Umbilical cord (tissue), 2 donors: ENCODE data around the gene WDR90. TPM values are rescaled to one million over a fixed set of nuclear protein-coding genes. Genes with fewer than 3 reads are reported as not detected.
"Not testable (repeated sequence)": the region's sequence is repeated elsewhere in the genome, so short reads cannot be mapped to it uniquely, and the experiment has no call there.

Source experiments
- DNase-seq: peaks from one replicate; pipeline ENCODE4 v3.0.0-alpha.2; 2015; ENCODE audit warnings: low spot score
- total RNA-seq: library from RNA; depleted of rRNA; stranded (reverse); fragments of >200 nt; gene quantifications from one replicate; pipeline ENCODE4 v1.2.3, GENCODE V29; 2014; ENCODE audit warnings: low replicate concordance; ENCODE audit not compliant: insufficient read depth

WDR90 gene
- total RNA-seq, 1 donor from 2014 or later: 30.8 TPM

DNA sequence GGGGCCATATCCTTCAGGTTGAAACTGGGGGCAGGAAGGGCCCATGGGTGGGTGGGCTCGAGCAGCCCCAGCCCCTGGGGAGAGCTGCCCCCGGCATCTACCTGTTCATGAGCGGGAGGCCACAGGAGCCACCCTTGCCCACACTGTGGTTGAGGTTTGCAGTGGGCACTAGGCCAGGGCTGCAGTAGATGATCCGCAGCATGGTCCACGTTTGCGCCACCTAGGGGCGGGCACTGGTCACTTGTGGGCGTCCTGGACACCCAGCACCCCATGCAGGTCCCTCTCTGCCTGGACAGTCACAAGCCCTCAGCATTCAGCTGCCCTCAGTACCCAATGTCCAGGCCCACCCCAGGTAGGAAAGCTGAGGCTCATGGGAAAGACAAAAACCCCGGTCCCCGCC is 36.8 kb downstream of the WDR90 start:
- no peak for DNase-seq

DNA sequence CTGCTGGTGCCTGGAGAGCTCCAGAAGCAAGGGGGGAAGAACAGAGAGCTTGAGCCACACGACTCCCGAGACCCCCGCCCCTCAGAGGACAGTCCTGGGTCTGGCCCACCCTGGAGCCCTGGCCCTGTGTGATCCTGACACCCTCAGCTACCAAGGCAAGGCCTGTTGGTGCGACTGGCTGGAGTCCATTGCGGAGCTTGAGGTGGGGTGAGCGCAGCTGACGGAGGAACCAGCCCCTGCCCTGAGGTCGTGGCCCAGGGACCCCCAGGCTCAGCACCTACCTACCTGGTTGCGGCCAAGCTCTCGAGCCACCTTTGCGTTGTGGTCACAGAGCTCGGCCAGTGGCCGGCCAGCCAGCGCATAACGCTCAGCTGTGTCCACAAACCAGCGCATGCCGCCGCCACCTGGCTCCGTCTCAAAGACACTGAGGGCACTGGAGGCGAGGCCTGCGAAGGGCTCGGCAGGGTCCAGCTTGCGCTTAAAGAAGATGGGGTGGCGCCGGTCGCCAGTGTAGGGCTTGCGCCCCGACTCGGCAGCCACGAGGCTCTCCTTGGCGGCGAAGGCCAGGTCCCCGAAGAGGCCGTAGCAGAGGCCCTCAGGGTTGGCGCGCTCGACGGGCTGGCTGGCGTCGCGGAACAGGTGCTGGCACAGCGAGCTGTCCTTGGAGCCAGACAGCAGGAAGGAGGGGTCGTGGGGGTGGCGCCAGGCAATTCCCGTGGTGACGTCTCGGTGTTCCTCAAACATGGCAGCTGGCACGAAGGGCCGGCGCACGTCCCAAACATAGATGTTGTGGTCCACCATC is 37.5 kb downstream of the WDR90 start:
- no peak for DNase-seq

DNA sequence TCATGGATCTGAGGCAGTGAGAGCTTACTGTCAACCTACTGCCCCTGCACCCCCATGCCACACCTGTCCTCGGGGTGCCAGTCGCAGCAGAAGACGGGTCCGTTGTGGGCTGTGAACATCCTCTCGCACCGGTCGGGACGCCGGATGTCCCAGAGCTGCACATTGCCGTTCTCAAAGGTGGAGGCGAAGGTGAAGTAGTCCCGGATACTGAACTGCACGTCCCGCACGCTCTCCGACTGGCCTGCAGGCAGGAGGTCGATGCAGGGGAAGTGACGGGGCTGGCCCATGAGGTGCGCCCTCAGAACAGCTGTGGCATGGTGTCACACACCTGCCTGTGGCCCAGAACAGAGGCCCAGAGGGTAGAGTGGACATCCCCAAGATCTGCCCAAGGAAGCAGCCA is 38.3 kb downstream of the WDR90 start:
- DNase-seq: no peak

DNA sequence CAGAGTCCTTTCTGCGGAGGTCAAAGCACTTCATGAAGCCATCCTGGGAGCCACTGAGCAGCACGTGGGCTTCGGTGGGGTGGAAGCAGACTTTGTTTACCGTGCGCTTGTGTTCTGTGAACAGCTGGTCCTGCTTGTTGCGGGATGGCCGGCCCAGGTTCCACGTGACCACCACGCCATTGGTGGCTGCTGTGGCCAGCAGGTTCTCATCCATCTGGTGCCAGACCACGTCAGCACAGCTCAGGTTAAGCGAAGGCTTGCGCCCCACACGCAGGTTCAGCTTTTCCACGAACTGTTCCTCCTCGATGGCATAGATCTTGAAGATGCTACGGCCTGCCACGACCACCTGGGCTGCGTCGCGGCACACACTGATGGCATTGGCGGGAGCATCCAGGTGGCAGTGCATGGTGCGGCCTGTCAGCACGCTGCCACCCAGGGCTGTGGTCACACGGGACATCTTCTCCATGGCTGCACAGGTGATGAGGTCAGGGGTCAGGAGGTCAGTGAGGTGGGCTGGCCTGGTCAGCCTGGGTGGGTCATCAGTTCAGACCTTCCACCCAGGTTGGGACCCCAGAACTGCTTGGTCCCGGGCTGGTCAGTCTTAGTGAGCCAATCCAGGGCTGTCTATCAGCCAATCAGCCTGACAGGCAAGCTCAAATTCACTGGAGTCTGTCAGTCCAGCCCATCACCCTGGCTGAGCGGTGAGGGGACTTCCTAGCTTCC is 40.2 kb downstream of the WDR90 start:
- DNase-seq: no peak

DNA sequence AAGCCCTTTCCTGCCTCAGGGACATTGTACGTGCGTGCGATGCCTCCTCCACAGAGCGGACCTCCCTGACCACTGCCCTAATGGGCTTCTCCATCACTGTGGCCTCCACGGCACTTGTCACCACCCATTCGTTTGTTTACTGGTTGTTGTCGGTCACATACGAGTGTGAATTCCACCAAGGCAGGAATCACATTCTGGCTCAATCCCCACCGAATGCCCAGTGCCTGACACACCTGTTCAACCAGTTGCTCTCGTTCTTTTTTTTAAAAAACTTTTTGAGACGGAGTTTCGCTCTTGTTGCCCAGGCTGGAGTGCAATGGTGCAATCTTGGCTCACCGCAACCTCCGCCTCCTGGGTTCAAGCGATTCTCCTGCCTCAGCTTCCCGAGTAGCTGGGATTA is 42.1 kb downstream of the WDR90 start:
- not testable (repeated sequence) for DNase-seq

DNA sequence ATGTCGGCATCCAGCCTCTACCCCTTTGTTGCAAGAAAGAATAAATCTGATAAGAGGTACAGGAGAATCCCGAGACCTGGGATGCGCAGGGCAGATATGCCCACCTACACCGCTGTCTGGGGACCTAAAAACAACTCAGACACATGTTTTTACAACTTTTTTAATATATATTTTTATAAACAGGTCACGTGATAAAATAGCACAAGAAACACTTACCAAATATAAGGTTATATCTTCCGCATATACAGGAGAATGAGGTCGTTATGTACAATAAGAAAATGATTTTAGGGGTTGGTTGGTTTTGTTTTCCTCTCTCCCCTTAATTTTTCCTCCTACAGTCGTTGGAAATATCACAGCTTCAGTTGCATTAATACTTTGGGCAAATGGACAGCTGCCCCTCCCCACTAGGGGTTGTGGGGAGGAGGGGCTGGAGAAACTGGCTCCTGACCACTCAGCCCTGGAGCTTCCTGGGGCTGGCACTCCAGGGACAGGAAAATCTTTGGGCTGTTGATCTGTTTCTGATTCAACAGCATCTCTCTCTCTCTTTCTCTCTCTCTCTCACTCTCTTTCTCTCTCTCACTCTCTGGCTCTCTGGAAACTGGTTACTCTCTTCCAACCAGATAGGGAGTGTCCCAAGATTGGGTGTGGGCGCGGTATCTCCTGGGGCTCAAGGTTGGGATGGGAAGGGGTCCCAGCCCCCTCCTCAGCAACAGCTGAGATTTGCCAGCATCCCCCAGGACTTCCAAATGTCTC is 43.4 kb downstream of the WDR90 start:
- DNase-seq: no peak

DNA sequence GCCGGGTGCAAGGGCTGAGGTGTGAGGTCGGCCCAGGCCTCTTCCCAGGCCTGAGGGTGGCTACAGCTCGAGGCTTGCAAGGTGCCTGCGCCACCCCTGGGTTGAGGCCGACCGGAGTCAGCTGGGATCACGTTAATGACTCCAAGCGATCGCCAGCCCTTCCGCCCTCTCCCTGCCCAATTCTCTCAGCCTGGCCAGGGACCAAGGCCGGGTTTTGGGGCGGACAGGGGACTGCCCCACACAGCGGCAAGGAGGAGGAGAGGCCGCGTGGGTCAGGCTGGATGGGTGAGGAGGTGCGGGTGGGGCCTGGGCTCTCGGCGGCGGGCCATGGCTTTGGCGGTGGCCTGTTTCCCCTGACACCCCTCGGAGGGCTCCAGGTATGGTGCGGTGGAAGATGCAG is 44.2 kb downstream of the WDR90 start:
- DNase-seq: no peak

DNA sequence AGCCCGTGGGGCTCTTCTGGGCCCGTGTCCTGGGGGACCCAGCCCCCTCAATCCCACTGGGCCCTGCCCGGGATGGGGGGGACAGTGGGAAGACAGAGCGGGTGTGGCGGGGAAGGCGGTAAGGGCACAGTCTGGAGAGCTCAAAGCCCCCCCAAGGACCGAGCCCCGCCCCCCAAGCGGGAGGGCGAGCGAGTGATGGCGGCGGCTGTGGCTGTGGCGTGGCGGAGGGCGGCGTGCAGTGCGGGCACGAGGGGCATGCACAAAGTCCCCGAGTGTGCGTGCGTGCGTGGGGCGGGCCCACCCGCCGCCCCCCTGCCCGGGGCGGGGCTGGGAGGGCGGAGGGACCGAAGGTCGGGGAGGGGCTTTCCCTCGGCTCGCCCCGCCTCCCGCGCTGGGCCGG is 44.6 kb downstream of the WDR90 start:
- DNase-seq: no peak

DNA sequence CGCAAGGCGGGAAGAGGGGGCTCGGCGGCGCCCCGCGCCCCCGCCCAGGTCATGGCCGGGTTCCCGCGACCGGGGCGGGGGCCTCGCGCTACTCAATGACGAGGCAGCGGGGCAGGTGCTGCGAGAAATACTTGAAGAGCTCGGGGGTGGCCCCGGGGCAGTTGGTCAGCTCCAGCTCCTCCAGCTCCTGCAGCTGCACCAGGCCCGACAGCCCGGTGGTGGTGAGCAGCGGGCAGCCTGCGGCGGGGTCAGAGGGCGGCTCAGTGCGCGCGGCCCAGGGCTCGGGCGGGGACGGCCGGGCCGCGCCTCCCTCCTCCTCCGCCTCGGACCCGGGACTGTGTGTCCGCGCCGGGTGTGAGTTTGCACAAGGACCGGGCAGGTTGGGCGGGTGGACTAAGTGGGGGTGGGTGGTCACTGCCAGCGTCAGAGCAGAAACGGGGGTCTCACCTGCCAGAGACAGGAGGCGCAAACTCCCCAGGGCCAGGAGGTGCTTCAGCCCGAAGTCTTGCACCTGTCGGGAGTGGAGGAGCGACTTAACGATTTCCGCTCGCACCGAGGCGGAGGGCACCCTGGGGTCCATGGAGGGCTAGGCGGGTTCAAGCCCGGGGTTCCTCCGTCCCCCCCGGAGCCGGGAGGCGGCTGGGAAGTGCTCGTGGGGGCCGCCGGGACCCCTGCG is 45.2 kb downstream of the WDR90 start:
- no peak for DNase-seq

DNA sequence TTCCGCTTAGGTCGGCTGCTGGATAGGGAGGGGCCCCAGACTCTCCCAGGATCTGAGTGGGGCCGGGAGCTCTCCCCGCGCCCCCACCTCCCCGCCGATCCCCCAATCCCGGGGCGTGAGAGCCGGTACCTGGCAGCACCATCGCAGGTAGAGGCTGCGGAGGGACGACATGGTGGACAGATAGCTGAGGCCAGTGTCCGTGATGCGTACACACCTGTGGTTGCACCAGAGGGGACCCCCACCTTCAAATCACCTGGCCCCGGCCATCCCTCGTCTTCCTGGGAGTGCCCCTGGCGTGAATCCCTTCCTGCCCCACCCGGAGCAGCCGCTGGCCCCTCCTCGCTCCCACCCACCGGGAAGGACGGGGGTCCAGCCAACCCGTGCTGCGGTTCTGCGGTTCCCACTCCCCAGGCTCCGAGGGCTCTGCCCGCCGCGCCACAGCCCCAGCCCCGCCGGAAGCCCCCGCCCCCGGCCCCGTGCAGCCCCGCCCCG is 45.7 kb downstream of the WDR90 start:
- DNase-seq: no peak

DNA sequence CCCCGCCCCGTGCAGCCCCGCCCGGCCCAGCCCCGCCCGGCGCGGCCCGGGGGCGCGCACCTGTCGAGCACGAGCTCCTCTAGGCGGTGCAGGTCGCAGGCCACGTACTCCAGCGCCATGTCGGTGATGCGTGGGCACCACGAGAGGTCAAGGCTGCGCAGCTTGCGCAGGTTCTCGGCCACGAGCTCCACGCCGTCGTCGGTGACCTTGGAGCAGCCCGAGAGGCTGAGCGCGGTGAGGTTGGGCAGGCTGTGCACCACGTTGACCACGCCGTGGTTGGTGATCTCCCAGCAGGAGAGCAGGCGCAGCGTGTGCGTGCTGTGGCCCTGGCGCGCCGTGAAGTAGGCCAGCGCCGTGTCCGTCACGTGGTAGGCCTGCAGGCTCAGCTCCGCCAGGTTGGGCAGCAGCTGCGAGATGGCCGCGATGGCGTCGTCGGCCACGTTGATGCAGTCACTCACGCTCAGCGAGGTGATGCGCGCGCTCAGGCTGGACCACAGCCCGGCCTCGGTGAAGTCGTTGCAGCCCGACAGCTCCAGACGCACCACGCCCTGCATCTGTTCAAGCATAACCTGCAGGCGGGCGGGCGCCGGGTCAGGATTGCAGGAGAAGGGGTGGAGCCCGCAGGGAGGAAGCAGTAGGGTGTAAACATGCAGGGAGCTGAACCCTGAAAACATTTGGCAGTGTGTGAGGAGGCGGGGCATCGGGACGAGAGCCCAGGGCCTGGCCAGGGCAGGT is 46.4 kb downstream of the WDR90 start:
- DNase-seq: no peak

DNA sequence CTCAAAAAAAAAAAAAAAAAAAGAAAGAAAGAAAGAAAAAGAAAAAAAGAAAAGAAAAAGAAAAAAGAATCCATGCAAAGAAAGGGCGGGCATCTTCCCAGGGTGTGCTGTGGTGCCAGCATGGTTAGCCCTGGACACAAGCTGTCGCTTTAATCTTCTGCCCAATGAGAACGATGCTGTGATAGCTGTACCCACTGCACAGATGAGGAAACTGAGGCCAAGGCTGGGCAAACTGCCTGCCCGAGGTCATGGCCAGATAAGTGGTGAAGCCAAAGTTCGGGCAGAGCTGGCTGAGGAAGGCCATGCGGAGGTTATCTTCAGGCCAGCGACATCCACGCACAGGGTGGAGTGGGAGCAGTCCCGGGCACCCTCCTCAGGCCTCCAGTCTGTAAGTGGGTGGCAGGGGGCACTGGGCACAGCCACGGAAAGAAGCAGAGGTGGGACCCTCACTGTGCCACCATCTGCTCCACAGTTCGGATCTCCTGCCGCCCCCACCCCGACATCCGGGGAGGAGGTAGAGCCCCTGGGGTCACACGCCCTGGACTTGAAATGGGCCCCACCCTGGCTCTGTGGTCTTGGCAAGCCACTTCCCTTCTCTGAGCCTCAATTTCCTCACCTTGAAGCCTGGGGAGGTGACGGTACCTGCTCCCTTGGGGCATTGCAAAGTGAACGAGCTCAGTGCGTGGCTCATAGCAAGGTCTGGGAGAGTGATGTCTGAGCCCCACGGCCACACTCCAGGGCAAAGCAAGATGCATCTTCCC is 49.9 kb downstream of the WDR90 start:
- no peak for DNase-seq

DNA sequence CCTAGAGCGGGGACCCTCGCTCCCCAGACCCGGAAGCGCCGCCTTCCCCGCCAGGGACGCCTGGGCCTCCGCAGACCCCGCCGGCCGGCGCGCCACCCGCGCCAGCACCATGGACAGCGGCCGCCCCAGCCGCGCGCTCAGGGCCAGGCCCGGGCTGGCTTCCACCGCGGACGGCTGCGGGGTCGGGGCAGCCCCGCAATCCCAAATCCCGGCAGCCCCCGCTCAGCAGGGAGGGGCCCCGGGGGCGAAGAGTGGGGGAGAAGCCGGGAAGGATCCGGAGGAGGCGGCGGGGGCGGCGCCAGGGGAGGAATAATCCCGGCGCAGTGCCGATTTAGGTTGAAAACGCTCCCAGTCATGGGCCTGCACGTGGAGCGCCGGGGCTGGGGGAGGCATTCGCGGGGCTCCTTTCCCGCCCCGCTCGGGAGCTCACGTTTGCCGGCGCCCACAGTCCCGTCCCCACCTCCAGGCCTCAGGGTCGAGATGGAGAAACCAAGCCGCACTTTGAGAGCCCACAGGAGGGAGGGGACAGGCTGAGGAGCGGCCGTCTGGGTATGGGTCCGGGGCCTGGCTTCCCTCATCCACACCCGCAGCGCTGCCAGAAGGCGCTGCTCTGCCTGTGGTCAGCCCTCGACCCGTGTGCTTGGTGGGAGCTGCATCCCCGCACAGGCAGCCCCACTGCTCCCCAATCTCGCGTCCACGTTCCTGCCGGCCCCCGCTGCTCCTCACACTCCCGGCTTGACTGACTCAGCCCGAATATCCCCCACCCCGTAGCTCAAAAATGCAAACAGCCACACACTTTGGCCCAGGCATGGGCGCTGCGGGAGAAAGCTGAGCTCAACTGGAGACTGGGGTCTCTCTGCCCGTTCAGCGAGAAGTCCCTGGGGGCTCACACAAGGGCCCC is 51.8 kb downstream of the WDR90 start:
- no peak for DNase-seq

DNA sequence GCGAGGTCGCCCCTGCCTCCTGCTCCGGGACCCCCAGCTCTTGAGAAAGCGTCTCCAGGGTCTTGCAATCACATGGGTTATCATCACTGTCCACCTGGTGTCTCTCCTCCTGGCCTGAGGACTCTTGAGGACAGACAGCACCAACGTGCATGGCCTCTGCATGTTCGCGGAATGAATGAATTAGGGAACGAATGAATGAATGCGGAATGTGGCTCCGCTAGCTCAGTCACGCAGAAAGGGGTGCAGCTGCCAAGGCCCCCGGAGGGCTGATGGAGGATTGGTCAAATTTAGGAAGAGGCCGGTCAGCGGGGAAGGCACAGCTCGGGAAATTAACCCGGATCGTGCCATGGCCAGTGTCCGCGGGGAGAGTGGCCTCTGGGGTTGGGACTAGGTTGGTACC is 53.2 kb downstream of the WDR90 start:
- DNase-seq: no peak

DNA sequence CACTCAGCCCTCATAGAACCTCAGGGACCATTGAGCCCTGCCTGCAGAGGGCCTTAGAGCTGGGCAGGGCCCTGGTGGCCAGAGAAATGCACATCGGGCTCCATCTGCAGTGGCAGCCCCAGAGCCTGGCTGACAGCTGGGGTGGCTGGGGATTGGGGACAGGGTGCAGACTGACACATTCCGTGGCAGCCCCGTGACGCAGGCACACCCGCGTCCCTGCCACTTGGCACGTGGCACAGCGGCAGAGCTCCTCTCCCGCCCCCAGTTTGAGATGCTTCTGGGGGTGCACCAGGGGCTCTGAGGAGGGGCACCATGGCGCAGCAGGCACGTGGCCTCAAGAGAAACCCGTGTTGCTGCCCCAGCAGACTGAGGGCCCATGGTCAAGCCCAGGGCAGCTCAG is 54.2 kb downstream of the WDR90 start:
- no peak for DNase-seq

DNA sequence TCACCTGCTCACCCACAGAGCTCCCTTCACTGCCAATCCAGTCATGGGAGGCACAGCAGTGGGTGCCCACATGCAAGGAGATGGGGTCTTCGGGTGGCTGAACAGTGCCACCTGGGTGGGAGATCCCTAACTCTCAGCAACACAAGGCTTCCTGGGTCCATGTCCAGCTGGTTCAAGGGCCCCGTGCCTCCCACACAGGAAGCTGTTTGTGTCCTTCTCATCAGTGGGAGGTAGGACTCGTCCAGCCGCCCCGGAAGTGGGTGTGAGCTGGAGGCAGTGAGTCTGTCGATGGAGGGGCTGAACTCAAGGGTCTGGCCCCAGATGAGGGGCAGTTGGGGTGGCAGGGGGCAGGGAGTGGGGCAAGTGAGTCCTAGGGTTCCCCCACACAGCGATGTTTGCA is 54.9 kb downstream of the WDR90 start:
- DNase-seq: no peak

DNA sequence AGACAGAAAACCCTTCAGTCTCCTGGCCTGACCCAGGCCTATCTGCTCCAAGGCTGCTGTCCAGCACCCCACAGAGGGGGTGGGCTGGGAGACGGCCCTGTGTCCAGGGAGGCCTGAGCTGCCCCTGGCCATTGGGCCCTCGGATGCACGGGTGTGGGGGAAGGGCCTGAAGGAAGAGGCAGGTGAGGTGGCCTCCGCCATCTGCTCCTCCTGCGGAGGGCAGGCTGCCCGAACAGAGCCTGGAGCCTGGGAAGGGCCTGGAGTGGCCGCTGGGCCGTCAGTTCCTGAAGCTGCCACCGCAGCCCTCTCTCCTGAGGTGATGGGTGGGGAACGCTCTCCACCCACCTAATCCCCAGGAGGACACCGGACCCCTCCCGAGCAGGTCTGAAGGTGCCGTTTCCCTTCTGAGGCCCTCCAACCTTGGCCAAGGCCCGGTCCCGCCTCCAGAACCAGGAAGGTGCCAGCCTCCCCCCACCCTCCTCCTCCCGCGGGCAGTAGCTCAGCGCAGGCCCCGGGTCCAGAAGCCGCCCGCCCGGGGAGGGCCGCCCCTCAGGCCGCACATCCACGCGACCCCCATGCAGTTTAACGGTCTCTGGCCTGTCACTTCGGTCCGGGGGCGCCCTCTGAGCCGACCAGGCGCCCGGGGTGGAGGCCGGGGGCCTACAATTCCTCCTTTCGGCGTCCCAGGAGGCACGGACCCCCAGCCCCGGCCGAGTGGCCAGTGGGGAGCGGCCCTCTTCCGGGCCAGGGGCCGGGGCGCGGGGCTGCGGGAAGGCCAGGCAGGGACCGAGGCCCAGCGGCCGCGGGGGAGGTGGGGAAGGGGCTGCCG is 55.6 kb downstream of the WDR90 start:
- DNase-seq: no peak

DNA sequence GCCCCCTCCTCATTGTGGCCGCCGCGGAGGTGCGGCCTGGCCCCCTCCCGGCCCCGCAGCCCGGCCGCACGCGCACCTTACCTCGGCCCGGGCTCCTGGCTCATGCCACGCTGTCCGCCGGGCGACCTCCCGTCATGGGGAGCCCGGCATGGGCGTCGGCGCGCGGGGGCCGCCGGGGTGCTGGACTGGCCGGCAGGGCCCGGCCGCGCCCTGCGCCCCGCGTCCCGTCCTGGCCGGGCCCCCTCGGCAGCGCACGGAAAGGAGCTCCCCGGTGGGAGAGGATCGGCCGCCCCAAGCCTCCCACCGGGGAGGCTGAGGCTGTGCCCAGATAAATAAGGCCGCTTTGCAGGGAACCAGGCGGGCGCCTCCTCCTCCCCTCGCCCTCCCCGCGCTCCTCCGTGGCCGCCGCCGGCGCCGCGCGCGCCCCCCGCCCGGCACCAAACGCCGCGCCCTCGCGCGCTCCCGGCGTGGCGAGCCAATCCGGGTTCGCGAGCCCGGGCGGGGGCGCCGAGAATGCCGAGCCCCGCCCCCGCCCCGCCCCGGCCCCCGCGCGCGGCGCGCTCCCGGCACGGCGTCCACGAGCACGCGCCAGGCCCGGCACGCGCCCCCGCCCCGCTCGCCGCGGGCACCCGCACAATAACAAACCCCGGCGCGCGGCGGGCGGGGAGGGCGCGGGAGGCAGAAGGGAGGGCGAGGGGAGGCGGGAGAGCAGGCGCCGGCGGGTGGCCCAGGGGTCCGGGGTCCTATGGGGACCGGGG is 56.4 kb downstream of the WDR90 start, which contains the start of gene FBXL16:
FBXL16 (minus strand) TSS at position 371 of the 758 bp plus-strand sequence. CDS start 8,396 bp downstream, outside the sequence.
- no peak for DNase-seq
